ENCODE results near the gene GCLC. TPM values are rescaled to one million over a fixed set of nuclear protein-coding genes. Genes with fewer than 3 reads are reported as not detected.
"Not testable (repeated sequence)": the region's sequence is repeated elsewhere in the genome, so short reads cannot be mapped to it uniquely, and the experiment has no call there.

GCLC gene
- total and polyA plus RNA-seq, 8 donors, result 20.8 to 41.5 (median 33.8) TPM

DNA sequence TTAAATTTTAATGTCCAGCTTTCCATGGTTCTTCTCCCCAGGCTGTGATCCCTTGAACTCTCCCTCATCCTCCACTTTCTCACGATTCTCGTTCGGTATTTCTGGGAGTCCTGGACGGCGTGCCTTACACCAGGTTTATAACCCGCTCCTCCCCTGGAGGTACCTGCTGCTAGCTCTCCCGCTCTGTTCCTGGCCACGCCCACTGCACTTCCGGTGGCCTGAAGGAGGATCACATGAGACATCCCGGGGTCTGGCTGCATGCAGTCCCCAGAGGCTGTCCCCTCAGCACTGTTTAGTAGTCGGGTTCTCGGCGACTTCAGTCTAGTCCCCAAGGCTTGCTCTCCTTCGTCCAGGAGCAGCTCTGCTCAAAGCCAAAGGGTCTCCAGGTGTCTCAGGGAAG, 28.4 kb upstream of the GCLC start:
- no peak overlapping the region for H3K4me3 ChIP-seq
- no peak for TF ChIP-seq CTCF (IDR thresholded peaks at IDR 0.05)
- intact Hi-C loops (cut with DNase I), result no loop called here
- no peak overlapping the region for H3K27ac ChIP-seq
- no peak for DNase-seq
- H3K27me3 ChIP-seq, result no peaks in the 10 kb centered on the region
- H3K4me1 ChIP-seq, result no peaks in the 10 kb centered on the region
- no peak for ATAC-seq
- H3K36me3 ChIP-seq, result no peaks in the 10 kb centered on the region
- H3K9me3 ChIP-seq, result no peaks in the 10 kb centered on the region

DNA sequence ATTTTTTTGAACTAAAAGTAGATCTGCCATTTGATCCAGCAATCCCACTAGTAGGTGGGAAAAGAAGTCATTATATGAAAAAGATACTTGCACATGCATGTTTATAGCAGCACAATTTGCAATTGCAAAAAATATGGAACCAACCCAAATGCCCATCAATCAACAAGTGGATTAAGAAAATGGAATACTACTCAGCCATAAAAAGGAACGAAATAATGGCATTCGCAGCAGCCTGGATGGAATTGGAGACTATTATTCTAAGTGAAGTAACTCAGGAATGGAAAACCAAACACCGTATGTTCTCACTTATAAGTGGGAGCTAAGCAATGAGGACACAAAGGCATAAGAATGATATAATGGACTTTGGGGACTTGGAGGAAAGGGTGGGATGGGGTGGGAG, 27.5 kb upstream of the GCLC start:
- H3K27ac ChIP-seq; H3K9me3 ChIP-seq; ATAC-seq; H3K36me3 ChIP-seq; intact Hi-C loops (cut with DNase I); H3K4me3 ChIP-seq; H3K4me1 ChIP-seq; H3K27me3 ChIP-seq; DNase-seq: not testable (repeated sequence)

GRCh38 chr6:53568776-53569616, 24.1 kb upstream of the GCLC start:
- H3K27me3 ChIP-seq, result no peaks in the 10 kb centered on the region
- ATAC-seq, result no peak
- TF ChIP-seq CTCF (IDR thresholded peaks at IDR 0.05), result no peak
- no peak overlapping the region for H3K4me3 ChIP-seq
- no peaks in the 10 kb centered on the region for H3K9me3 ChIP-seq
- no peaks in the 10 kb centered on the region for H3K36me3 ChIP-seq
- no peak for DNase-seq
- intact Hi-C loops (cut with DNase I), result no loop called here
- no peaks in the 10 kb centered on the region for H3K4me1 ChIP-seq
- H3K27ac ChIP-seq, result no peak overlapping the region

- H3K4me1 ChIP-seq, result no peaks in the 10 kb centered on the region
- ATAC-seq (no peak), DNase-seq (no peak)
- intact Hi-C loops (cut with DNase I), result no loop called here
- H3K27ac ChIP-seq, result no peak overlapping the region
- no peak overlapping the region for H3K4me3 ChIP-seq
- no peaks in the 10 kb centered on the region for H3K27me3 ChIP-seq
- no peak for TF ChIP-seq CTCF (IDR thresholded peaks at IDR 0.05)
- H3K36me3 ChIP-seq, result no peaks in the 10 kb centered on the region
- no peaks in the 10 kb centered on the region for H3K9me3 ChIP-seq
Observed at GRCh38 chr6:53567701-53568100, 22.8 kb upstream of the GCLC start.

GRCh38 chr6:53566755-53567154, 21.9 kb upstream of the GCLC start:
- H3K27ac ChIP-seq, result no peak overlapping the region
- intact Hi-C loops (cut with DNase I), result no loop called here

More at GRCh38 chr6:53566755-53567154, 21.9 kb upstream of the GCLC start:
- Histone ChIP-seq H3K4me1 (no peaks in the 10 kb centered on the region), H3K36me3 (no peaks in the 10 kb centered on the region), H3K9me3 (no peaks in the 10 kb centered on the region), H3K4me3 (no peak overlapping the region), H3K27me3 (no peaks in the 10 kb centered on the region)
- TF ChIP-seq CTCF (IDR thresholded peaks at IDR 0.05), result no peak
- DNase-seq (no peak), ATAC-seq (no peak)
